CD4-positive, alpha-beta T cell (primary cell): ENCODE results near the gene C9orf152. TPM values are rescaled to one million over a fixed set of nuclear protein-coding genes. Genes with fewer than 3 reads are reported as not detected.
"Not testable (repeated sequence)": the region's sequence is repeated elsewhere in the genome, so short reads cannot be mapped to it uniquely, and the experiment has no call there.

ENCODE experiments used
- ATAC-seq: fragments of 200-7000 bp; cut with Tn5 transposase; one replicate; pipeline ENCODE4 v1.10.0; 2022; ENCODE audit warnings: mild to moderate bottlenecking; ENCODE audit not compliant: poor library complexity
- CTCF ChIA-PET: fragments of 350-600 bp; sonication (Branson Sonifier 250); formaldehyde crosslinking; loops from one replicate; lab custom pipeline; 2021; ENCODE audit warnings: antibody characterized with exemption, inconsistent platforms; lab: Charles Lee
- POLR2A ChIA-PET: fragments of 350-600 bp; sonication (Branson Sonifier 250); formaldehyde crosslinking; loops from one replicate; lab custom pipeline; 2021; ENCODE audit warnings: antibody characterized with exemption, inconsistent platforms; lab: Charles Lee
- DNase-seq, 14 experiments: peaks; one replicate each; pipeline ENCODE4 v3.0.0-alpha.2; 2013 to 2020; ENCODE audit warnings: mixed read lengths in 2 of 14
- H3K27ac ChIP-seq, 2 donors: one replicate each; pipeline versions ENCODE4 v1.5.1 to v1.7.0; 2013; ENCODE audit warnings: low read length in 2 of 2, low read depth in 1 of 2, mild to moderate bottlenecking in 1 of 2
- H3K27me3 ChIP-seq, 2 experiments: 1 replicate in 1 of 2; 2 replicates in 1 of 2; pipeline versions ENCODE4 v1.6.1 to v1.7.0; 2013; ENCODE audit warnings: low read length in 2 of 2, control low read depth in 1 of 2, mild to moderate bottlenecking in 1 of 2, moderate library complexity in 1 of 2; ENCODE audit not compliant: insufficient read depth in 2 of 2, control insufficient read depth in 1 of 2
- H3K36me3 ChIP-seq: one replicate; pipeline ENCODE4 v1.6.1; 2013; ENCODE audit warnings: low read length, control low read depth; ENCODE audit not compliant: insufficient read depth
- H3K4me1 ChIP-seq: one replicate; pipeline ENCODE4 v1.6.1; 2013; ENCODE audit warnings: low read length, control low read depth; ENCODE audit not compliant: insufficient read depth
- H3K4me3 ChIP-seq: one replicate; pipeline ENCODE4 v1.5.1; 2013; ENCODE audit warnings: mild to moderate bottlenecking, low read length, moderate library complexity
- H3K9me3 ChIP-seq, 2 experiments: 1 replicate in 1 of 2; 2 replicates in 1 of 2; pipeline versions ENCODE4 v1.6.1 to v1.7.0; 2013; ENCODE audit warnings: low read length in 2 of 2, mild to moderate bottlenecking in 2 of 2, control low read depth in 1 of 2, moderate library complexity in 1 of 2; ENCODE audit not compliant: control insufficient read depth in 1 of 2, insufficient read depth in 1 of 2
- H3K27ac Mint-ChIP-seq: one replicate; pipeline ENCODE4 v1.8.0; 2020; ENCODE audit warnings: mixed read lengths
- H3K27me3 Mint-ChIP-seq: one replicate; pipeline ENCODE4 v1.8.0; 2021; ENCODE audit warnings: mixed read lengths
- H3K36me3 Mint-ChIP-seq: one replicate; pipeline ENCODE4 v1.8.0; 2021; ENCODE audit warnings: low read depth, mixed read lengths
- H3K4me1 Mint-ChIP-seq: one replicate; pipeline ENCODE4 v1.8.0; 2021; ENCODE audit warnings: low read depth, mixed read lengths
- H3K4me3 Mint-ChIP-seq: one replicate; pipeline ENCODE4 v1.8.0; 2020; ENCODE audit warnings: mild to moderate bottlenecking, mixed read lengths
- H3K9me3 Mint-ChIP-seq: one replicate; pipeline ENCODE4 v1.8.0; 2020; ENCODE audit warnings: mixed read lengths
- intact Hi-C, 2 experiments: fragments of 100-400 bp; cut with DNase I in 1 of 2; cut with micrococcal nuclease in 1 of 2; formaldehyde crosslinking; loops; one replicate each; pipeline versions ENCODE4 v1.15.1 to v1.9.0; 2023 to 2025; cut with DNase I, micrococcal nuclease
- total RNA-seq, 174 experiments: library from RNA in 2 of 174; stranded (reverse) in 2 of 174; gene quantifications; one replicate each; pipeline ENCODE4 v1.2.3 and lab custom pipeline; 2021 to 2026
- TF ChIP-seq, protein P1 (sequence below): fragments of 200-600 bp; IDR thresholded peaks from one replicate; pipeline ENCODE4 v1.8.0; 2022; ENCODE audit warnings: antibody characterized with exemption, mild to moderate bottlenecking

C9orf152 gene
- total RNA-seq, 2 experiments from 2014 or later = not detected

DNA sequence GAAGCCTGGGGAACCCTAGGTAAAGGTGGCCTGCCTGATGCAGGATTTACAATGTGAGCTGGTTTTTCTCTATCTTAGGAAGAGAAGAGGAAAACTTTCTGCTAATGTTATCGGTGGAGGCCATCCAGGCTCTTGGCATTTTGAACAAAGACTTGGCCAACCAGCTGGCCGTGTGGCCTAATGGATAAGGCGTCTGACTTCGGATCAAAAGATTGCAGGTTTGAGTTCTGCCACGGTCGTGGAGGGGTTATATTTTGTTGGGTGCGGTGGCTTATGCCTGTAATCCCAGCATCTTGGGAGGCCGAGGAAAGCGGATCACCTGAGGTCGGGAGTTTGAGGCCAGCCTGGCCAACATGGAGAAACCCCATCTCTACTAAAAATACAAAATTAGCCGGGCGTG lies 9.6 kb downstream of the C9orf152 start:
- H3K27ac Mint-ChIP-seq = no peak overlapping the region
- H3K27ac ChIP-seq = no peak overlapping the region
- H3K36me3 Mint-ChIP-seq = no peaks in the 10 kb centered on the region
- no peaks in the 10 kb centered on the region for H3K36me3 ChIP-seq
- H3K9me3 Mint-ChIP-seq = no peaks in the 10 kb centered on the region
- no peak overlapping the region for H3K4me3 Mint-ChIP-seq
- H3K4me1 ChIP-seq = no peaks in the 10 kb centered on the region
- ChIA-PET POLR2A (no interaction called here), CTCF (no interaction called here)
- no peaks in the 10 kb centered on the region for H3K4me1 Mint-ChIP-seq
- no peak overlapping the region for H3K4me3 ChIP-seq
- intact Hi-C loops = no loop called here
- peaks cover 0 to 3% of the 10 kb centered on the region in 2 experiments for H3K9me3 ChIP-seq
- no peak for ATAC-seq
- TF ChIP-seq, protein P1, sequence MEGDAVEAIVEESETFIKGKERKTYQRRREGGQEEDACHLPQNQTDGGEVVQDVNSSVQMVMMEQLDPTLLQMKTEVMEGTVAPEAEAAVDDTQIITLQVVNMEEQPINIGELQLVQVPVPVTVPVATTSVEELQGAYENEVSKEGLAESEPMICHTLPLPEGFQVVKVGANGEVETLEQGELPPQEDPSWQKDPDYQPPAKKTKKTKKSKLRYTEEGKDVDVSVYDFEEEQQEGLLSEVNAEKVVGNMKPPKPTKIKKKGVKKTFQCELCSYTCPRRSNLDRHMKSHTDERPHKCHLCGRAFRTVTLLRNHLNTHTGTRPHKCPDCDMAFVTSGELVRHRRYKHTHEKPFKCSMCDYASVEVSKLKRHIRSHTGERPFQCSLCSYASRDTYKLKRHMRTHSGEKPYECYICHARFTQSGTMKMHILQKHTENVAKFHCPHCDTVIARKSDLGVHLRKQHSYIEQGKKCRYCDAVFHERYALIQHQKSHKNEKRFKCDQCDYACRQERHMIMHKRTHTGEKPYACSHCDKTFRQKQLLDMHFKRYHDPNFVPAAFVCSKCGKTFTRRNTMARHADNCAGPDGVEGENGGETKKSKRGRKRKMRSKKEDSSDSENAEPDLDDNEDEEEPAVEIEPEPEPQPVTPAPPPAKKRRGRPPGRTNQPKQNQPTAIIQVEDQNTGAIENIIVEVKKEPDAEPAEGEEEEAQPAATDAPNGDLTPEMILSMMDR = no peak
- DNase-seq = no peak
- no peaks in the 10 kb centered on the region for H3K27me3 Mint-ChIP-seq
- H3K27me3 ChIP-seq = no peaks in the 10 kb centered on the region

GRCh38 chr9:110197330-110198187 lies 10.4 kb downstream of the C9orf152 start:
- no peaks in the 10 kb centered on the region for H3K4me1 ChIP-seq
- no peaks in the 10 kb centered on the region for H3K36me3 ChIP-seq
- H3K9me3 ChIP-seq = peaks cover 0 to 3% of the 10 kb centered on the region in 2 experiments
- ChIA-PET CTCF (interaction anchor here (0.6 kb wide), 1 partner anchor 1197 kb away, joined by 3 read pairs; no protein-coding TSS in a partner anchor), POLR2A (no interaction called here)
- ATAC-seq (no peak), DNase-seq (no peak)
- intact Hi-C loops = no loop called here
- H3K27me3 ChIP-seq = no peaks in the 10 kb centered on the region
- Mint-ChIP-seq H3K27me3 (no peaks in the 10 kb centered on the region), H3K36me3 (no peaks in the 10 kb centered on the region), H3K9me3 (no peaks in the 10 kb centered on the region), H3K4me1 (no peaks in the 10 kb centered on the region), H3K4me3 (no peak overlapping the region), H3K27ac (no peak overlapping the region)
- H3K27ac ChIP-seq = no peak overlapping the region
- TF ChIP-seq, protein P1 = no peak
- no peak overlapping the region for H3K4me3 ChIP-seq

DNA sequence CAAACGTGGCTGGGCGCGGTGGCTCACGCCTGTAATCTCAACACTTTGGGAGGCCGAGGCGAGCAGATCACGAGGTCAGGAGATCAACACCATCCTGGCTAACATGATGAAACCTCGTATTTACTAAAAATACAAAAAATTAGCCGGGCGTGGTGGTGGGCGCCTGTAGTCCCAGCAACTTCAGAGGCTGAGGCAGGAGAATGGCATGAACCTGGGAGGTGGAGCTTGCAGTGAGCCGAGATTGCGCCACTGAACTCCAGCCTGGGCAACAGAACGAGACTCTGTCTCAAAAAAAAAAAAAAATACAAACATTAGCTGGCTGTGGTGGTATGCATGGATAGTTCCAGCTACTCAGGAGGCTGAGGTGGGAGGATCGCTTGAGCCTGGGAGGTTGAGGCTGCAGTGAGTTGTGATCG lies 11.9 kb downstream of the C9orf152 start:
- CTCF ChIA-PET, H3K27ac Mint-ChIP-seq, H3K27me3 Mint-ChIP-seq, H3K4me1 Mint-ChIP-seq, H3K4me3 ChIP-seq, H3K9me3 ChIP-seq, H3K4me1 ChIP-seq, H3K9me3 Mint-ChIP-seq, ATAC-seq, H3K36me3 ChIP-seq, H3K4me3 Mint-ChIP-seq, intact Hi-C loops, POLR2A ChIA-PET, H3K36me3 Mint-ChIP-seq, DNase-seq, H3K27me3 ChIP-seq, H3K27ac ChIP-seq: not testable (repeated sequence)
